SK-N-SH (cell line): ENCODE results near the gene GATD1. TPM values are rescaled to one million over a fixed set of nuclear protein-coding genes. Genes with fewer than 3 reads are reported as not detected.

ENCODE experiments used
- CTCF ChIA-PET: fragments of 300-600, 350-600 bp; formaldehyde crosslinking; extraction: SDS; loops from one replicate; lab custom pipeline; 2021; lab: Yijun Ruan, JAX
- POLR2A ChIA-PET: fragments of 350-600 bp; sonication (Branson Sonifier 250); formaldehyde crosslinking; extraction: SDS; loops from one replicate; lab custom pipeline; 2020; ENCODE audit warnings: antibody characterized with exemption, inconsistent platforms; lab: Yijun Ruan, JAX
- DNase-seq: peaks from one replicate; pipeline ENCODE4 v3.0.0; 2012
- H2AFZ ChIP-seq: fragments of 200-600 bp; sonication (generic); 2 replicates; pipeline ENCODE4 v1.8.1; 2016; ENCODE audit warnings: antibody characterized with exemption, mild to moderate bottlenecking, low read depth
- H3F3A ChIP-seq: fragments of 200-600 bp; sonication (generic); replicated peaks from 2 replicates; pipeline ENCODE3; 2016; ENCODE audit warnings: antibody characterized with exemption, mild to moderate bottlenecking; ENCODE audit not compliant: insufficient read depth
- H3K27ac ChIP-seq, 2 experiments: fragments of 200-500 bp in 1 of 2; fragments of 200-600 bp in 1 of 2; sonication (Bioruptor generic) in 1 of 2; sonication (generic), shearing (Covaris generic) in 1 of 2; 2 replicates each; pipeline versions ENCODE4 v1.5.1 to v1.6.1; 2014 to 2016; ENCODE audit warnings: low read depth in 2 of 2, inconsistent platforms in 1 of 2, low read length in 1 of 2, mild to moderate bottlenecking in 1 of 2, mixed read lengths in 1 of 2
- H3K27me3 ChIP-seq: fragments of 200-600 bp; sonication (generic), shearing (Covaris generic); 2 replicates; pipeline ENCODE4 v1.6.1; 2016; ENCODE audit warnings: mixed run types; ENCODE audit not compliant: insufficient read depth
- H3K36me3 ChIP-seq, 2 experiments: fragments of 200-500 bp in 1 of 2; fragments of 200-600 bp in 1 of 2; sonication (Bioruptor generic) in 1 of 2; sonication (generic) in 1 of 2; replicated peaks in 1 of 2; 2 replicates each; pipeline versions ENCODE3 to v1.5.1; 2014 to 2016; ENCODE audit warnings: low read length in 1 of 2, mild to moderate bottlenecking in 1 of 2; ENCODE audit not compliant: insufficient read depth in 2 of 2, control insufficient read depth in 1 of 2
- H3K4me1 ChIP-seq, 2 experiments: fragments of 200-500 bp in 1 of 2; fragments of 200-600 bp in 1 of 2; sonication (Bioruptor generic) in 1 of 2; sonication (generic), shearing (Covaris generic) in 1 of 2; 2 replicates each; pipeline versions ENCODE4 v1.5.1 to v1.6.1; 2014 to 2016; ENCODE audit warnings: low read depth in 1 of 2, low read length in 1 of 2, mixed run types in 1 of 2; ENCODE audit not compliant: insufficient read depth in 2 of 2, control insufficient read depth in 1 of 2
- H3K4me2 ChIP-seq: fragments of 200-600 bp; sonication (generic), shearing (Covaris generic); 2 replicates; pipeline ENCODE4 v1.6.1; 2017; ENCODE audit warnings: mixed run types
- H3K4me3 ChIP-seq, 2 experiments: fragments of 200-500 bp in 1 of 2; fragments of 200-600 bp in 1 of 2; sonication (Bioruptor generic) in 1 of 2; sonication (generic), shearing (Covaris generic) in 1 of 2; 2 replicates each; pipeline versions ENCODE4 v1.5.1 to v1.8.1; 2014 to 2016; ENCODE audit warnings: low read depth in 2 of 2, inconsistent platforms in 1 of 2, low read length in 1 of 2, mild to moderate bottlenecking in 1 of 2, mixed read lengths in 1 of 2, moderate library complexity in 1 of 2
- H3K79me2 ChIP-seq: fragments of 200-600 bp; sonication (generic); 2 replicates; pipeline ENCODE4 v1.8.1; 2017; ENCODE audit warnings: mild to moderate bottlenecking; ENCODE audit not compliant: insufficient read depth
- H3K9ac ChIP-seq: fragments of 200-600 bp; sonication (generic); 2 replicates; pipeline ENCODE4 v1.6.1; 2017; ENCODE audit warnings: mixed run types
- H3K9me2 ChIP-seq: fragments of 200-600 bp; sonication (generic); 2 replicates; pipeline ENCODE4 v1.6.1; 2017; ENCODE audit warnings: mixed run types
- H3K9me3 ChIP-seq: fragments of 200-600 bp; sonication (generic); 2 replicates; pipeline ENCODE4 v1.6.1; 2017; ENCODE audit warnings: mixed run types, mild to moderate bottlenecking, moderate library complexity
- H4K20me1 ChIP-seq: fragments of 200-600 bp; sonication (generic); 2 replicates; pipeline ENCODE4 v1.6.1; 2017; ENCODE audit warnings: mild to moderate bottlenecking, mixed run types; ENCODE audit not compliant: insufficient read depth
- CHD2 ChIP-seq: fragments of 150-350 bp; IDR thresholded peaks from 2 replicates; pipeline ENCODE4 v1.6.1; 2018; ENCODE audit warnings: low read length; ENCODE audit not compliant: partially characterized antibody
- CTCF ChIP-seq: fragments of 200-600 bp; sonication (generic); IDR thresholded peaks from 2 replicates; pipeline ENCODE4 v1.6.1; 2017; ENCODE audit warnings: antibody characterized with exemption, mild to moderate bottlenecking, moderate library complexity
- ELF1 ChIP-seq: IDR thresholded peaks from 2 replicates; pipeline ENCODE4 v1.4.0; 2012
- EP300 ChIP-seq, 2 experiments: IDR thresholded peaks; 2 replicates each; pipeline versions ENCODE4 v1.4.0 to v1.6.1; 2012; ENCODE audit warnings: borderline replicate concordance in 1 of 2, low read depth in 1 of 2, low read length in 1 of 2
- FOXJ3 ChIP-seq: sonication (generic); formaldehyde crosslinking; IDR thresholded peaks from 2 replicates; pipeline ENCODE4 v1.5.1; 2020; ENCODE audit warnings: mild to moderate bottlenecking, missing genetic modification reagents
- GABPA ChIP-seq: IDR thresholded peaks from 2 replicates; pipeline ENCODE4 v1.4.0; 2012; ENCODE audit warnings: low read depth, mild to moderate bottlenecking
- GATA2 ChIP-seq: sonication (generic); formaldehyde crosslinking; IDR thresholded peaks from 2 replicates; pipeline ENCODE4 v1.5.0; 2020; ENCODE audit warnings: mild to moderate bottlenecking, missing genetic modification reagents
- IRF3 ChIP-seq: fragments of 150-350 bp; IDR thresholded peaks from 2 replicates; pipeline ENCODE4 v1.6.1; 2016; ENCODE audit warnings: mild to moderate bottlenecking, low read depth, low read length
- JUND ChIP-seq: IDR thresholded peaks from 2 replicates; pipeline ENCODE4 v1.4.0; 2012
- MAX ChIP-seq: IDR thresholded peaks from 2 replicates; pipeline ENCODE4 v1.4.0; 2012; ENCODE audit warnings: low read depth
- MEF2A ChIP-seq: IDR thresholded peaks from 2 replicates; pipeline ENCODE4 v1.4.0; 2012; ENCODE audit warnings: low read depth, borderline replicate concordance
- MXI1 ChIP-seq: IDR thresholded peaks from 2 replicates; pipeline ENCODE4 v1.6.1; 2012; ENCODE audit warnings: mild to moderate bottlenecking, low read depth, low read length, improper control_type of control experiment
- NFIC ChIP-seq: IDR thresholded peaks from 2 replicates; pipeline ENCODE4 v1.4.0; 2012; ENCODE audit warnings: borderline replicate concordance
- NRF1 ChIP-seq: IDR thresholded peaks from 2 replicates; pipeline ENCODE4 v1.6.1; 2012; ENCODE audit warnings: low read depth, mild to moderate bottlenecking, low read length
- RAD21 ChIP-seq: IDR thresholded peaks from 2 replicates; pipeline ENCODE4 v1.6.1; 2012; ENCODE audit warnings: mild to moderate bottlenecking, low read length
- RCOR1 ChIP-seq: fragments of 150-350 bp; IDR thresholded peaks from 2 replicates; pipeline ENCODE4 v1.6.1; 2017; ENCODE audit warnings: antibody characterized with exemption, low read length
- RFX5 ChIP-seq: IDR thresholded peaks from 2 replicates; pipeline ENCODE4 v1.6.1; 2012; ENCODE audit warnings: mild to moderate bottlenecking, improper control_type of control experiment, low read length
- RXRA ChIP-seq: IDR thresholded peaks from 2 replicates; pipeline ENCODE4 v1.4.0; 2012; ENCODE audit warnings: low read depth, mild to moderate bottlenecking, borderline replicate concordance
- SIN3A ChIP-seq: IDR thresholded peaks from 2 replicates; pipeline ENCODE4 v1.6.1; 2012; ENCODE audit warnings: low read depth, mild to moderate bottlenecking, low read length, moderate library complexity, borderline replicate concordance
- SMC3 ChIP-seq: IDR thresholded peaks from 2 replicates; pipeline ENCODE4 v1.6.1; 2012; ENCODE audit warnings: low read depth, low read length, improper control_type of control experiment
- TAF1 ChIP-seq: IDR thresholded peaks from 2 replicates; pipeline ENCODE4 v1.6.1; 2012; ENCODE audit warnings: low read depth, mild to moderate bottlenecking, low read length, moderate library complexity, borderline replicate concordance
- USF1 ChIP-seq: IDR thresholded peaks from 2 replicates; pipeline ENCODE4 v1.4.0; 2012; ENCODE audit warnings: low read depth, borderline replicate concordance
- USF2 ChIP-seq: fragments of 150-350 bp; IDR thresholded peaks from 2 replicates; pipeline ENCODE4 v1.6.1; 2017; ENCODE audit warnings: antibody characterized with exemption, low read length, low read depth, borderline replicate concordance
- WGBS: methylation state at CpG from one replicate; pipeline ENCODE4 v1.1.6; 2017; ENCODE audit warnings: low lambda C conversion rate; 5-methylcytosine and 5-hydroxymethylcytosine counted together
- polyA plus RNA-seq, 3 experiments: library from polyadenylated mRNA; depleted of rRNA; stranded (reverse); fragments of >200 nt; gene quantifications; 2 replicates each; pipeline ENCODE4 v1.2.3, GENCODE V29; 2012
- TF ChIP-seq, protein P1 (sequence below): IDR thresholded peaks from 2 replicates; pipeline ENCODE4 v1.4.0; 2012; ENCODE audit warnings: low read depth, borderline replicate concordance
- TF ChIP-seq, protein P2 (sequence below): IDR thresholded peaks from 2 replicates; pipeline ENCODE4; 2012

The GATD1 gene
- polyA plus RNA-seq, 1 of the 3 experiments (the other 2 are of a cell fraction) = 86.2 TPM

DNA sequence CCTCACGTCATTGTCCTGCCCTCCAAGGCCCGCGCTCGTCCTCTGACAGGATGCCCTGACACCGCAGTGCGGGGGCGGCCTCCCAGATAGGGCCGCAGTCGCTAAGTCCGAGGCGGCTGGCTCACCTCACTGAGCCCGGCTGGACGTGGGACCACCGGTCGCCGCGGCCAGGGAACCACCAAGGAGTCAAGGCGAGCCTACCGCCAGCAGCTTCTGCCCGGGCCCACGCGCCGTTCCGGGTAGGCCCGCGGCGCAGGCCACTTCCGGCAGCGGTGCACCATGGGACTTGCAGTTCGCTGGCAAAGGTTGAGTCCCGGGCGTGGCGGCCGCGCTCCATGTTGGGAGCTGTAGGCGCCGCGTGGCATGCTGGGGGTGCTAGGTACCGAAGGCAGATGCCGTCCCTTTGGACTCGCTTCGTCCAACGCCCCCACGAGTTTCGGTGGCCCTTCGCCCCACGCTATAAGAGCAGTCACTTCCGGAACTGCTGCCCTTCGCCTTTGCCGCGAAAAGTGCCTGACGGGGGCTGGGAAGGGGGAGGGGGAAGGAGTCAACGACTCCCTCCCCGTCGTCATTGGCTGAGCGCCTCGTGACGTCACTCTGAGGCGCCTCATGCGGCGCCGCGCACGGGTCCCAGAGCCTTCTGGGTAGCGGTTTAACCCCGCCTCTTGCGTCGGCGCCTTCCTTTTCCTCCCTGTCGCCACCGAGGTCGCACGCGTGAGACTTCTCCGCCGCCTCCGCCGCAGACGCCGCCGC, 32.2 kb upstream of the GATD1 start, which contains the start of gene RPLP2:
RPLP2 (plus strand) TSS at position 681 of the 753 bp plus-strand sequence. CDS start 268 bp downstream, outside the sequence.
- Histone ChIP-seq H3K79me2 (peaks cover 70% of the 10 kb centered on the region), H3F3A (peaks cover 38% of the 10 kb centered on the region), H4K20me1 (peaks cover 30% of the 10 kb centered on the region), H3K4me1 (peaks cover 11 to 23% of the 10 kb centered on the region in 2 experiments; a peak in 2 of 4 replicates), H3K27me3 (no peaks in the 10 kb centered on the region), H3K36me3 (peaks cover 24 to 28% of the 10 kb centered on the region in 2 experiments), H3K9me2 (no peaks in the 10 kb centered on the region), H2AFZ (0 out of 2 replicates have a peak within 1 kb of the TSS, but pooled peaks have one; percentile 77), H3K9ac (peak within 1 kb of the TSS; percentile 97), H3K4me2 (peak within 1 kb of the TSS; percentile 99), H3K27ac (peak within 1 kb of the TSS; percentile 97 to 98), H3K4me3 (peak within 1 kb of the TSS; percentile 81 to 97), H3K9me3 (no peaks in the 10 kb centered on the region)
- peak; percentile 97 for DNase-seq
- ChIA-PET POLR2A (interaction anchor here (0.5 to 2.2 kb wide), 11 partner anchors 10 to 178 kb away, joined by 3 to 34 read pairs (median 6); partner anchors contain the start of genes CD151, CEND1, PNPLA2 and TSPAN4), CTCF (interaction anchor here (1.0 to 1.5 kb wide), 5 partner anchors 9 to 55 kb away, joined by 3 to 4 read pairs (median 3); partner anchors contain the start of gene PNPLA2)
- 1% methylated on average over 14 of the region's 81 CpGs for WGBS
- TF ChIP-seq SIN3A (peak; percentile 71; the same call in 1 of the 2 replicates), RXRA (no peak), RFX5 (no peak; the same call in 1 of the 2 replicates), GATA2 (CRISPR knock-in tag) (no peak), SMC3 (no peak), MXI1 (peak; percentile 85), RAD21 (no peak), ELF1 (peak; percentile 96), USF2 (no peak), FOXJ3 (CRISPR knock-in tag) (peak; percentile 82; the same call in 1 of the 2 replicates), IRF3 (no peak), EP300 (IDR thresholded peaks at IDR 0.05; ENCODE audit: borderline replicate concordance in 1 of 2, low read depth in 1 of 2, low read length in 1 of 2) (no peak), CHD2 (peak; percentile 87), MEF2A (no peak), RCOR1 (no peak), NRF1 (peak; percentile 38; the same call in 1 of the 2 replicates), MAX (peak; percentile 92), USF1 (no peak), TAF1 (peak; percentile 93), NFIC (no peak), JUND (no peak), CTCF (no peak), GABPA (peak; percentile 90)
- TF ChIP-seq, protein P1, sequence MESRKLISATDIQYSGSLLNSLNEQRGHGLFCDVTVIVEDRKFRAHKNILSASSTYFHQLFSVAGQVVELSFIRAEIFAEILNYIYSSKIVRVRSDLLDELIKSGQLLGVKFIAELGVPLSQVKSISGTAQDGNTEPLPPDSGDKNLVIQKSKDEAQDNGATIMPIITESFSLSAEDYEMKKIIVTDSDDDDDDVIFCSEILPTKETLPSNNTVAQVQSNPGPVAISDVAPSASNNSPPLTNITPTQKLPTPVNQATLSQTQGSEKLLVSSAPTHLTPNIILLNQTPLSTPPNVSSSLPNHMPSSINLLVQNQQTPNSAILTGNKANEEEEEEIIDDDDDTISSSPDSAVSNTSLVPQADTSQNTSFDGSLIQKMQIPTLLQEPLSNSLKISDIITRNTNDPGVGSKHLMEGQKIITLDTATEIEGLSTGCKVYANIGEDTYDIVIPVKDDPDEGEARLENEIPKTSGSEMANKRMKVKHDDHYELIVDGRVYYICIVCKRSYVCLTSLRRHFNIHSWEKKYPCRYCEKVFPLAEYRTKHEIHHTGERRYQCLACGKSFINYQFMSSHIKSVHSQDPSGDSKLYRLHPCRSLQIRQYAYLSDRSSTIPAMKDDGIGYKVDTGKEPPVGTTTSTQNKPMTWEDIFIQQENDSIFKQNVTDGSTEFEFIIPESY = no peak
- TF ChIP-seq, protein P2, sequence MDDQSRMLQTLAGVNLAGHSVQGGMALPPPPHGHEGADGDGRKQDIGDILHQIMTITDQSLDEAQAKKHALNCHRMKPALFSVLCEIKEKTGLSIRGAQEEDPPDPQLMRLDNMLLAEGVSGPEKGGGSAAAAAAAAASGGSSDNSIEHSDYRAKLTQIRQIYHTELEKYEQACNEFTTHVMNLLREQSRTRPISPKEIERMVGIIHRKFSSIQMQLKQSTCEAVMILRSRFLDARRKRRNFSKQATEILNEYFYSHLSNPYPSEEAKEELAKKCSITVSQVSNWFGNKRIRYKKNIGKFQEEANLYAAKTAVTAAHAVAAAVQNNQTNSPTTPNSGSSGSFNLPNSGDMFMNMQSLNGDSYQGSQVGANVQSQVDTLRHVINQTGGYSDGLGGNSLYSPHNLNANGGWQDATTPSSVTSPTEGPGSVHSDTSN = no peak
